Lower leg skin (tissue), 4 donors: ENCODE data around the gene NEURL1. TPM values are rescaled to one million over a fixed set of nuclear protein-coding genes. Genes with fewer than 3 reads are reported as not detected.

Source experiments
- DNase-seq, 2 donors: peaks; one replicate each; pipeline ENCODE4 v3.0.0-alpha.2; 2019; ENCODE audit warnings: low spot score in 2 of 2
- H3K4me3 ChIP-seq: fragments of 200-600 bp; sonication (generic); 2 replicates; pipeline ENCODE4 v1.5.1; 2017; ENCODE audit warnings: mild to moderate bottlenecking, low read depth; ENCODE audit not compliant: poor library complexity, severe bottlenecking
- CTCF ChIP-seq, 3 donors: fragments of 450-650 bp; IDR thresholded peaks; one replicate each; pipeline ENCODE4 v1.5.1; 2016; ENCODE audit warnings: antibody characterized with exemption in 3 of 3, mild to moderate bottlenecking in 3 of 3, moderate library complexity in 2 of 3
- POLR2A ChIP-seq, 2 donors: fragments of 450-650 bp; IDR thresholded peaks; one replicate each; pipeline ENCODE4 v1.6.1; 2016 to 2017; ENCODE audit warnings: antibody characterized with exemption in 2 of 2, mild to moderate bottlenecking in 1 of 2, moderate library complexity in 1 of 2
- WGBS, 2 donors: methylation state at CpG; one replicate each; pipeline ENCODE4 v1.1.5; 2018; 5-methylcytosine and 5-hydroxymethylcytosine counted together
- intact Hi-C: fragments of 100-400 bp; cut with DNase I; formaldehyde crosslinking; loops from one replicate; pipeline ENCODE4 v1.15.0; 2023; ENCODE audit warnings: low total_unique reads
- total RNA-seq, 4 donors: library from RNA; depleted of rRNA; stranded (reverse); fragments of >200 nt; gene quantifications; one replicate each; pipeline ENCODE4 v1.1.0, GENCODE V29; 2016

The NEURL1 gene
- total RNA-seq: under 1 TPM in 3 of 4 donors, not detected in 1; 0.13 to 0.23 (median 0.22) TPM

- 4 to 6% methylated on average over 23 to 38 of the region's 65 CpGs for WGBS, 2 donors
- TF ChIP-seq POLR2A (IDR thresholded peaks at IDR 0.05): no peak
- TF ChIP-seq CTCF (IDR thresholded peaks at IDR 0.05): no peak
- no peak for DNase-seq
- intact Hi-C loops: no loop called here
- H3K4me3 ChIP-seq: peak within 1 kb of the TSS; percentile 22
These were observed at the start of gene NEURL1 for GRCh38 chr10:103493362-103493915. Gene NEURL1 (plus strand): TSS chr10:103493705. CDS start chr10:103494388, 683 bp downstream.

- no peak overlapping the region for H3K4me3 ChIP-seq
- WGBS, 2 donors: 49 to 74% methylated on average over 7 to 9 of the region's 10 CpGs
- DNase-seq: no peak
- intact Hi-C loops: no loop called here
- TF ChIP-seq CTCF (IDR thresholded peaks at IDR 0.05) (no peak), POLR2A (IDR thresholded peaks at IDR 0.05) (no peak)
These were observed 49.0 kb upstream of the NEURL1 start for GRCh38 chr10:103444478-103444877.

GRCh38 chr10:103445366-103445765, 48.1 kb upstream of the NEURL1 start:
- no peak for DNase-seq
- intact Hi-C loops: no loop called here
- WGBS, 2 donors: 76 to 82% methylated on average over 9 of the region's 9 CpGs
- no peak for TF ChIP-seq POLR2A (IDR thresholded peaks at IDR 0.05)
- no peak for TF ChIP-seq CTCF (IDR thresholded peaks at IDR 0.05)
- no peak overlapping the region for H3K4me3 ChIP-seq

- DNase-seq: peak; percentile 69 to 93
- TF ChIP-seq POLR2A (IDR thresholded peaks at IDR 0.05): no peak
- no peak for TF ChIP-seq CTCF (IDR thresholded peaks at IDR 0.05)
- intact Hi-C loops: no loop called here
- 45 to 46% methylated on average over 12 of the region's 12 CpGs for WGBS, 2 donors
- no peak overlapping the region for H3K4me3 ChIP-seq
These were observed 47.5 kb upstream of the NEURL1 start for GRCh38 chr10:103445767-103446567.

- TF ChIP-seq POLR2A (IDR thresholded peaks at IDR 0.05): no peak
- TF ChIP-seq CTCF (IDR thresholded peaks at IDR 0.05): no peak
These were observed 46.3 kb upstream of the NEURL1 start for GRCh38 chr10:103447187-103447586.

More at GRCh38 chr10:103447187-103447586, 46.3 kb upstream of the NEURL1 start:
- intact Hi-C loops: no loop called here
- DNase-seq: no peak
- 90 to 91% methylated on average over 19 to 23 of the region's 23 CpGs for WGBS, 2 donors
- no peak overlapping the region for H3K4me3 ChIP-seq
